Adrenal gland (tissue), 12 donors: Measurements from ENCODE around the gene TNFRSF19. TPM values are rescaled to one million over a fixed set of nuclear protein-coding genes. Genes with fewer than 3 reads are reported as not detected.
A peak's percentile ranks its signal among the peaks of the same experiment; 100 is the strongest.

ENCODE experiments used
- DNase-seq, 7 donors: peaks; one replicate each; pipeline ENCODE4 v3.0.0-alpha.2; 2019 to 2020
- H3K27ac ChIP-seq, 5 donors: fragments of 200-600 bp; sonication (generic) in 4 of 5; 1 replicate in 3 of 5; 2 replicates in 2 of 5; pipeline versions ENCODE4 v1.5.1 to v1.8.0; 2016 to 2020; ENCODE audit warnings: mild to moderate bottlenecking in 1 of 5
- H3K27me3 ChIP-seq: fragments of 200-600 bp; 2 replicates; pipeline ENCODE4 v1.8.0; 2021
- H3K36me3 ChIP-seq, 2 donors: fragments of 200-600 bp; replicated peaks in 1 of 2; 1 replicate in 1 of 2; 2 replicates in 1 of 2; pipeline versions ENCODE4 v1.5.1 to v1.8.0; 2018 to 2022
- H3K4me1 ChIP-seq, 2 donors: fragments of 200-600 bp; replicated peaks in 1 of 2; 1 replicate in 1 of 2; 2 replicates in 1 of 2; pipeline versions ENCODE4 v1.5.1 to v1.8.0; 2018 to 2021
- H3K4me3 ChIP-seq, 4 donors: fragments of 200-600 bp; sonication (generic) in 3 of 4; one replicate each; pipeline ENCODE4 v1.5.1; 2016 to 2018
- H3K9me3 ChIP-seq, 3 donors: fragments of 200-600 bp; sonication (generic) in 1 of 3; replicated peaks in 1 of 3; 1 replicate in 2 of 3; 2 replicates in 1 of 3; pipeline versions ENCODE4 v1.5.1 to v1.8.0; 2016 to 2021
- POLR2A ChIP-seq, 2 donors: fragments of 450-650 bp; IDR thresholded peaks; one replicate each; pipeline ENCODE4 v1.6.1; 2017; ENCODE audit warnings: antibody characterized with exemption in 2 of 2, mild to moderate bottlenecking in 2 of 2, moderate library complexity in 1 of 2
- WGBS, 4 donors: extraction: QIAGEN DNeasy Blood & Tissue Kit in 2 of 4; methylation state at CpG; one replicate each; pipeline versions ENCODE4 v1.1.5 to v1.1.7; 2013 to 2017; 5-methylcytosine and 5-hydroxymethylcytosine counted together
- intact Hi-C, 2 donors: fragments of 100-400 bp; cut with DNase I; formaldehyde crosslinking; loops; one replicate each; pipeline versions ENCODE4 v1.14.1 to v1.15.0; 2022 to 2023
- polyA plus RNA-seq, 3 donors: library from polyadenylated mRNA; stranded (reverse); fragments of 200-250 nt in 2 of 3; fragments of 350-450 nt in 1 of 3; fragmentation: Illumina TruSeq in 1 of 3; extraction: RNeasy Lipid Tissue Mini Kit (QIAGEN cat#74804) in 1 of 3; gene quantifications; one replicate each; pipeline ENCODE4 v1.2.3, GENCODE V29; 2013 to 2014
- total RNA-seq, 9 donors: library from RNA; depleted of rRNA in 4 of 9; stranded (reverse); fragments of >200 nt in 4 of 9; fragments of 120-200 nt in 1 of 9; fragmentation: NEBNext Ultra II Directional in 1 of 9; extraction: Animal tissue kit (Norgen Biotek cat#: 25700) in 1 of 9; gene quantifications; one replicate each; pipeline versions ENCODE4 v1.1.0 to v1.2.4, GENCODE V29; 2013 to 2023
- TF ChIP-seq, protein P1 (sequence below), 6 experiments: fragments of 450-650 bp in 4 of 6; fragments of 200-600 bp in 2 of 6; sonication (generic) in 1 of 6; IDR thresholded peaks; 1 replicate in 5 of 6; 2 replicates in 1 of 6; pipeline versions ENCODE4 v1.5.1 to v1.8.0; 2016 to 2021; ENCODE audit warnings: antibody characterized with exemption in 6 of 6, mild to moderate bottlenecking in 2 of 6, moderate library complexity in 1 of 6
- donor health status: healthy with polysubstance abuse.
- donor health status: Bipolar disorder and iron deficiency.
- donor health status: DM: yes; HTN: yes; CAD: no.
- donor health status: DM: no; HTN: no; CAD: no.
- donor health status: DM: no; HTN: no; CAD: no.
- donor health status: DM: yes; HTN: yes; CAD: no.

TNFRSF19 gene
- total and polyA plus RNA-seq, 12 donors = 0.88 to 6.7 (median 3.3) TPM

DNA sequence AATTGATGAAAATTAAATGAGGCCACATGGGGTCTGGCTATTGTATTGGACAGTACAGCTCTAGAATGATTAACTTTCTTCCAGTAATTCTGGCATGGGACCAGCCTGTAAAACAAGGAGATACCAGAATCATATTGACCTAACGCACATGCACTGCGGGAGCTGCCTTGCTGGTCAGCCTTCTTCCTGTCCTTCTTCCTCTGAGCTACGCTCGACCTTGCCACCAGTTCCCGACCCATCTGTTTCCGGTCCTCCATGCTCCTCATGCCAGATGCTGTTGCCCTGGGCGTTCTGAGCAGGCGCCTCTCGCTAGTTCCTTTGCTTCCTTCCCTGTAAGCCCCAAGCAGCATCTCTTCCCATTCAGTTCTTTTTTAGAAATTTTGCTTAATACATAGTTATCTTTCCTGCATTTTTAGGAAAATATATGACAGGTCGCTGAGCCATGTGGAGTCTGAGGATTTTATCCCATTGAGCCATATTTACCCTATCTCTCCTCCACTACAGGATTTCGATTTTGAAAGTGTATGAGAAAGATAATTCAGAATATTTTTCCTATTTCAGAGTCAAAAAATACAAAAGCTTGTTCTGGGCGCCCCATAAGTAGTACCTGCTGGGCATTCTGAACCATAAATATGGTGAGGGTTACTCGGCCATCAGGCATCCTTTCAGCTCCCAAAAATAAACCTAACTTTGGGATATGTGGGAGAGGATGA, 38.6 kb downstream of the TNFRSF19 start:
- Histone ChIP-seq H3K9me3 (no peaks in the 10 kb centered on the region), H3K4me3 (peak overlapping the region in 1 of 4 donors; percentile 18), H3K27ac (peak overlapping the region in 3 of 5 donors; percentile 7 to 66 (median 41)), H3K36me3 (no peaks in the 10 kb centered on the region), H3K4me1 (peaks cover 7 to 29% of the 10 kb centered on the region in 2 donors), H3K27me3 (no peaks in the 10 kb centered on the region)
- TF ChIP-seq, protein P1, sequence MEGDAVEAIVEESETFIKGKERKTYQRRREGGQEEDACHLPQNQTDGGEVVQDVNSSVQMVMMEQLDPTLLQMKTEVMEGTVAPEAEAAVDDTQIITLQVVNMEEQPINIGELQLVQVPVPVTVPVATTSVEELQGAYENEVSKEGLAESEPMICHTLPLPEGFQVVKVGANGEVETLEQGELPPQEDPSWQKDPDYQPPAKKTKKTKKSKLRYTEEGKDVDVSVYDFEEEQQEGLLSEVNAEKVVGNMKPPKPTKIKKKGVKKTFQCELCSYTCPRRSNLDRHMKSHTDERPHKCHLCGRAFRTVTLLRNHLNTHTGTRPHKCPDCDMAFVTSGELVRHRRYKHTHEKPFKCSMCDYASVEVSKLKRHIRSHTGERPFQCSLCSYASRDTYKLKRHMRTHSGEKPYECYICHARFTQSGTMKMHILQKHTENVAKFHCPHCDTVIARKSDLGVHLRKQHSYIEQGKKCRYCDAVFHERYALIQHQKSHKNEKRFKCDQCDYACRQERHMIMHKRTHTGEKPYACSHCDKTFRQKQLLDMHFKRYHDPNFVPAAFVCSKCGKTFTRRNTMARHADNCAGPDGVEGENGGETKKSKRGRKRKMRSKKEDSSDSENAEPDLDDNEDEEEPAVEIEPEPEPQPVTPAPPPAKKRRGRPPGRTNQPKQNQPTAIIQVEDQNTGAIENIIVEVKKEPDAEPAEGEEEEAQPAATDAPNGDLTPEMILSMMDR (IDR thresholded peaks at IDR 0.05) = no peak
- no peak for TF ChIP-seq POLR2A (IDR thresholded peaks at IDR 0.05)
- peak; percentile 49 to 82 (median 59) for DNase-seq
- intact Hi-C loops = no loop called here
- WGBS, 4 donors = 17 to 32% (median 24%) methylated on average over 13 of the region's 13 CpGs

- intact Hi-C loops = no loop called here
- Histone ChIP-seq H3K36me3 (no peaks in the 10 kb centered on the region), H3K9me3 (no peaks in the 10 kb centered on the region), H3K27ac (peak overlapping the region in 4 of 5 donors; percentile 7 to 66 (median 28)), H3K4me1 (peaks cover 7 to 29% of the 10 kb centered on the region in 2 donors), H3K4me3 (peak overlapping the region in 1 of 4 donors; percentile 18), H3K27me3 (no peaks in the 10 kb centered on the region)
- DNase-seq = peak in 4 of 7 donors; percentile 27 to 51 (median 46)
- no peak for TF ChIP-seq POLR2A (IDR thresholded peaks at IDR 0.05)
- TF ChIP-seq, protein P1 (IDR thresholded peaks at IDR 0.05) = no peak
- 4 to 7% (median 5%) methylated on average over 7 of the region's 7 CpGs for WGBS, 4 donors
Observed at GRCh38 chr13:23609414-23609760, 39.2 kb downstream of the TNFRSF19 start.

GRCh38 chr13:23609874-23610576, 39.8 kb downstream of the TNFRSF19 start:
- no peak for DNase-seq
- Histone ChIP-seq H3K27me3 (no peaks in the 10 kb centered on the region), H3K9me3 (no peaks in the 10 kb centered on the region), H3K36me3 (no peaks in the 10 kb centered on the region), H3K27ac (peak overlapping the region in 3 of 5 donors; percentile 14 to 66 (median 41)), H3K4me3 (peak overlapping the region in 1 of 4 donors; percentile 18), H3K4me1 (peaks cover 7 to 29% of the 10 kb centered on the region in 2 donors)
- intact Hi-C loops = no loop called here
- 9 to 24% (median 12%) methylated on average over 3 of the region's 3 CpGs for WGBS, 4 donors
- TF ChIP-seq, protein P1 (IDR thresholded peaks at IDR 0.05) = no peak
- no peak for TF ChIP-seq POLR2A (IDR thresholded peaks at IDR 0.05)

- Histone ChIP-seq H3K4me3 (no peak overlapping the region), H3K27ac (no peak overlapping the region), H3K27me3 (no peaks in the 10 kb centered on the region), H3K4me1 (peaks cover 7 to 29% of the 10 kb centered on the region in 2 donors), H3K36me3 (no peaks in the 10 kb centered on the region), H3K9me3 (no peaks in the 10 kb centered on the region)
- WGBS, 4 donors = 61 to 77% (median 68%) methylated on average over 2 of the region's 2 CpGs
- intact Hi-C loops = no loop called here
- no peak for TF ChIP-seq POLR2A (IDR thresholded peaks at IDR 0.05)
- TF ChIP-seq, protein P1 (IDR thresholded peaks at IDR 0.05) = no peak
- DNase-seq = peak in 1 of 7 donors; percentile 30
Observed at GRCh38 chr13:23610966-23611491, 40.8 kb downstream of the TNFRSF19 start.
